ENCODE data around the gene CAPN8.

GRCh38 chr1:223540485-223541106 is 124.9 kb downstream of the CAPN8 start:
- TF ChIP-seq, protein P1, sequence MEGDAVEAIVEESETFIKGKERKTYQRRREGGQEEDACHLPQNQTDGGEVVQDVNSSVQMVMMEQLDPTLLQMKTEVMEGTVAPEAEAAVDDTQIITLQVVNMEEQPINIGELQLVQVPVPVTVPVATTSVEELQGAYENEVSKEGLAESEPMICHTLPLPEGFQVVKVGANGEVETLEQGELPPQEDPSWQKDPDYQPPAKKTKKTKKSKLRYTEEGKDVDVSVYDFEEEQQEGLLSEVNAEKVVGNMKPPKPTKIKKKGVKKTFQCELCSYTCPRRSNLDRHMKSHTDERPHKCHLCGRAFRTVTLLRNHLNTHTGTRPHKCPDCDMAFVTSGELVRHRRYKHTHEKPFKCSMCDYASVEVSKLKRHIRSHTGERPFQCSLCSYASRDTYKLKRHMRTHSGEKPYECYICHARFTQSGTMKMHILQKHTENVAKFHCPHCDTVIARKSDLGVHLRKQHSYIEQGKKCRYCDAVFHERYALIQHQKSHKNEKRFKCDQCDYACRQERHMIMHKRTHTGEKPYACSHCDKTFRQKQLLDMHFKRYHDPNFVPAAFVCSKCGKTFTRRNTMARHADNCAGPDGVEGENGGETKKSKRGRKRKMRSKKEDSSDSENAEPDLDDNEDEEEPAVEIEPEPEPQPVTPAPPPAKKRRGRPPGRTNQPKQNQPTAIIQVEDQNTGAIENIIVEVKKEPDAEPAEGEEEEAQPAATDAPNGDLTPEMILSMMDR (IDR thresholded peaks at IDR 0.05): no peak
- TF ChIP-seq POLR2AphosphoS5 (IDR thresholded peaks at IDR 0.05) (no peak), POLR2A (IDR thresholded peaks at IDR 0.05) (no peak)
